ENCODE data around the gene C19orf25.
"Not testable (repeated sequence)": the region's sequence is repeated elsewhere in the genome, so short reads cannot be mapped to it uniquely, and the experiment has no call there.

The C19orf25 gene

GRCh38 chr19:1449467-1450442 is 29.3 kb downstream of the C19orf25 start, which contains the start of gene APC2:
APC2 (plus strand) TSS chr19:1450121; CDS start chr19:1453002, 2,881 bp downstream.
- DNase-seq (ENCODE audit: low read depth in 2 of 2), result no peak

- no peak for DNase-seq (ENCODE audit: low read depth in 2 of 2)
Observed at GRCh38 chr19:1447944-1448343, 31.1 kb downstream of the C19orf25 start.

GRCh38 chr19:1447504-1447903 is 31.5 kb downstream of the C19orf25 start:
- no peak for DNase-seq (ENCODE audit: low read depth in 2 of 2)

GRCh38 chr19:1446713-1447481 is 32.1 kb downstream of the C19orf25 start:
- DNase-seq (ENCODE audit: low read depth in 2 of 2), result no peak

- DNase-seq (ENCODE audit: low read depth in 2 of 2), result no peak
Observed at GRCh38 chr19:1445932-1446712, 32.9 kb downstream of the C19orf25 start.

GRCh38 chr19:1445185-1445931 is 33.7 kb downstream of the C19orf25 start:
- peak; percentile 64 to 69 for DNase-seq (ENCODE audit: low read depth in 2 of 2)

GRCh38 chr19:1441677-1442438 is 37.2 kb downstream of the C19orf25 start:
- no peak for DNase-seq (ENCODE audit: low read depth in 2 of 2)

GRCh38 chr19:1441022-1441426 is 38.0 kb downstream of the C19orf25 start:
- DNase-seq (ENCODE audit: low read depth in 2 of 2), result no peak

- no peak for DNase-seq (ENCODE audit: low read depth in 2 of 2)
Observed at GRCh38 chr19:1440418-1440801, 38.6 kb downstream of the C19orf25 start.

GRCh38 chr19:1439525-1440417 is 39.2 kb downstream of the C19orf25 start:
- not testable (repeated sequence) for DNase-seq (ENCODE audit: low read depth in 2 of 2)

GRCh38 chr19:1438933-1439354 is 40.1 kb downstream of the C19orf25 start:
- no peak for DNase-seq (ENCODE audit: low read depth in 2 of 2)

GRCh38 chr19:1438035-1438932 is 40.7 kb downstream of the C19orf25 start, which contains the start of gene RPS15:
RPS15 (plus strand) TSS chr19:1438396; CDS start chr19:1438426, 30 bp downstream.
- DNase-seq (ENCODE audit: low read depth in 2 of 2), result peak; percentile 92 to 93

- no peak for DNase-seq (ENCODE audit: low read depth in 2 of 2)
Observed at GRCh38 chr19:1437609-1438008, 41.4 kb downstream of the C19orf25 start.

- no peak for DNase-seq (ENCODE audit: low read depth in 2 of 2)
Observed at GRCh38 chr19:1435378-1435989, 43.5 kb downstream of the C19orf25 start.

- DNase-seq (ENCODE audit: low read depth in 2 of 2), result no peak
Observed at GRCh38 chr19:1434577-1435060, 44.4 kb downstream of the C19orf25 start.

GRCh38 chr19:1434040-1434366 is 45.0 kb downstream of the C19orf25 start:
- no peak for DNase-seq (ENCODE audit: low read depth in 2 of 2)

All from activated CD4-positive, alpha-beta T cell treated with anti-CD3 and anti-CD28 coated beads for 24 hours (primary cell).